Right lung (tissue), 5 donors: Measurements from ENCODE around the gene UBE2L6. TPM values are rescaled to one million over a fixed set of nuclear protein-coding genes. Genes with fewer than 3 reads are reported as not detected.
A peak's percentile ranks its signal among the peaks of the same experiment; 100 is the strongest.

Experiments
- DNase-seq, 2 donors: peaks; one replicate each; pipeline ENCODE4 v3.0.0-alpha.2; 2013
- polyA plus RNA-seq, 5 donors: library from polyadenylated mRNA; unstranded; fragments of 120-200 nt; gene quantifications; one replicate each; pipeline versions ENCODE4 v1.2.1 to v1.2.3, GENCODE V29; 2013; ENCODE audit warnings: inconsistent platforms in 1 of 5, low replicate concordance in 1 of 5; ENCODE audit not compliant: insufficient read length in 5 of 5, insufficient read depth in 1 of 5

The UBE2L6 gene
- polyA plus RNA-seq, 5 donors: 59.0 to 78.7 (median 60.9) TPM

DNA sequence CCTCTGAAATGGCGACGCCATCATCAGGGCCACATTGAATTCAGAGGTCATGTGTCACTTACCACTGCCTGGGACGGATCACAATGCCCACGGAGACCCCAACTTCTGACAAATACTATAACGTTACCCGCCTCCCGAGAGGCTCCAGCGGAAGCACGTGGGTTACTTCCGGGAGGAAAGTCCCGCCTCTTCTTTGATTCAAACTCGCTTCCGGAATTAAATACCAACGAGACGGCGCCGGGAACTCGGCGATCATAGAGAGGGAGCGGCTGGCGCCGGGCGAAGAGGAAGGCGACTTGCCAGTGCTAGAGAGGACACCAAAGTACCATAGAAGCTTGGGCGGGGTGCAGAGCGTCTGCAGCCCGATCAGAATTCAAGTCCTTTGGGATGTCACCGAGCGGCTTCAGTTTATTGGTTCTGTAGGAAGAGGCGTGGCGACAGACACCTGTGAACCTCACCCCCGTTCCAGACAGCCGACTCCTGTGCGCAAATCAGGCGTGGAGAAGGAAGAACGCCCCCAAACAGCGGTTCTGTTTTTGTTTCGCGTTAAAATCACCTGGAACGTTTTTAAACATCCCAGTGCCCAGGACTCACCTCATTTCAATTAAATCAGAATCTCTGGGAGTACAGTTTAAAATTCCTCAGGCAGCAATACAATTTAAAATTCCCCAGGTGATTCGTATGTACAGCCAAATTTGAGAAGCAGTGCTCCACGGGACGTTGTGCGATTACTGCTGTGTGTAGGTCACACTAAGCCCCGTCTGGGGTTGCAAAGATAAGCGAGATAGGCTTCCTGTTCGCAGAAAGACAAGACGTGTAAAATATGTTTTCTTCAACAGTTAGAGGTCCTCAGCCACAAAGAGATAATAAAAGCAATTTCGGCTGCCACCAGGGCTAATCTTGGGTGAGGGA is 36.6 kb downstream of the UBE2L6 start, which contains the start of gene TIMM10:
TSS of gene TIMM10 (minus strand) at position 159 of the 912 bp plus-strand sequence. CDS start 565 bp downstream, outside the sequence.
- DNase-seq: peak; percentile 93 to 96

DNA sequence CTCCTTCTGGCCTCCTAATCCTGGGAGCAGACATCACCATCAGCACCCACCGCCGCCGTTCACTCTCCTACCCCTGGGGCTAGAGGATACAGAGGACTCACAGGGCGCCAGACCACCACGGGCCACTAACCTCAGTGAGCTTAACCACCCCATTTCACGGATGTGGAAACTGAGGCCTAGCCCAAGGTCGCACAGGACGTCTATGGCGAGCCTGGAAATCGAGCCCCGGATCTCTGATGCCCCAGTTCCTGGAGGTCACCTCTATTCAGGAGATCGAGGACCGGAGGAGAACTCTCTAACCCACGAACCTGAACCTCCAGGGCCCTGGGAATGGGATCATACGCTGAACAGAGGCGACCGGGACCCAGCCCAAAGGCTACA is 37.3 kb downstream of the UBE2L6 start:
- no peak for DNase-seq

DNA sequence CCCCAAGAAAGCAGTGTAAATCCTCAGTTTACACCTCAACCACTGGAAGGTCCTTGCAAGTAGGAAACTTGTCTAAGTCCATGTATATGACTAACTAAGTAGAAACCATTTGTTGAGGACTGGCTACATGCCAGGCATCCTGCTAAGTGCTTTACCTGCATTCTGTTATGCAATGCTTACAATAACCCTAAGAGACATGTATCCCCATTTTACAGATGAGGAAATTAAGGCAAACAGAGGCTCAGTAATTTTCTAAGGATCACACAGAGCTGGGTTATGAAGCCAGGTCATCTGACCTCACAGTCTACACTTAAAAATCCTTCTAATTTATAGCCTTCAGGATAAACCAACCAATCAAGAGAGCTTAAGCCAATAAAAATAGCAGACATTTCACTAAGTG is 38.5 kb downstream of the UBE2L6 start:
- DNase-seq: no peak

DNA sequence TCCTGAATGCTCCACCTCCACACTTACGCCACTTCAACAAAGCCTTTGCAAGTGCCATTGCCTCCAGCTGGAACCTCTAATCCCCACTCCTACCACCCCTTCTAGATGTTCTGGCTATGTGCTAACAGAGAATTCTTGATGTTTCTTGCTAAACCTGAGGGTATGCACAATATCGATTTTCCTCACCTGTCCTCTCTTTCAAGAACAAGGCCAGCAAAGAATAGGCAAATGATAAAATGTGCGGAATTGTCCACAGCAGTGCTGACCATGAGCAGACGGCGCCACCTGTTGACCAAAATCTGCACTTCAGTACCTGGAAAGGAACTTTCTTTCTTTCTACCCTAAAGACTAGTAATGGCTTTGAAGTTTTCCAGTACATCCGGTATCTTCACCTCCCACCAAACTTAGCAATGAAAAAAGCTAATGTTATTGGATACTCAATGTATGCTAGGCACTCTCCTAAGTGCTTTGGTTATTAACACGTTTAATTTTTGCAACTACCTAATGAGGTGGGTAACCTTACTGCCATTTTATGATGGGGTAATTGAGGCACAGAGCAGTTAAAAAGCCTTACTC is 40.3 kb downstream of the UBE2L6 start:
- peak; percentile 49 to 64 for DNase-seq

DNA sequence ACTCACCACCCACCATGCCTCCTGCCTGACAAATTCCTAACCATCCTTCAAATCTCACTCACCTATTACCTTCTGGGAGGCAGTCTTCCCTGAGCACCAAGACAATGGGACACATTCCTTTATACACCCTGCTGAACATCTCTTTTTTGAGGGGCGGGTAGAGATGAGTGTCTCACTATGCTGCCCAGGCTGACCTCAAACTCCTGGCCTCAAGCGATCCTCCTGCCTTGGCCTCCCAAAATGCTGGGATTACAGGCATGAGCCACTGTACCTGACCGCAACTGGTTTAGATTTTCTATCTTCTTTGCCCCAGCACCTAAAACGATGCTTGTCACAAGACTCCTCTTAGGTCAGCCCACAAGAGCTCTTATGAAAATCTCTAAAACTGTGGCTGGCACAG is 44.1 kb downstream of the UBE2L6 start:
- no peak for DNase-seq

DNA sequence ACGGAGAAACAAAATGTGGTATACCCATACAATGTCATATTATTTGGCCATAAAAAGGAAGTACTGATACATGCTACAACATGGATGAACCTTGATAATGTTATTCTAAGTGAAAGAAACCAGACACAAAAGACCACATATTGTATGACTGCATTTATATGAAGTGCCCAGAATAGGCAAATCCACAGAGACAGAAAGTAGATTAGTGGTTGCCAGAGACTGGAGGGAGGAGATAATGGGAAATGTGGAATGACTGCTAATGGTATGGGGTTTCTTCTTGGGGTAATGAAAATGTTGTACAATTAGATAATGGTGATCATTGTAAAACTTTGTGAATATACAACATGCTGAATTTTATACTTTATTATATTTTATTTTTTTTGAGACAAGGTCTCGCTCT is 46.4 kb downstream of the UBE2L6 start:
- DNase-seq: no peak

DNA sequence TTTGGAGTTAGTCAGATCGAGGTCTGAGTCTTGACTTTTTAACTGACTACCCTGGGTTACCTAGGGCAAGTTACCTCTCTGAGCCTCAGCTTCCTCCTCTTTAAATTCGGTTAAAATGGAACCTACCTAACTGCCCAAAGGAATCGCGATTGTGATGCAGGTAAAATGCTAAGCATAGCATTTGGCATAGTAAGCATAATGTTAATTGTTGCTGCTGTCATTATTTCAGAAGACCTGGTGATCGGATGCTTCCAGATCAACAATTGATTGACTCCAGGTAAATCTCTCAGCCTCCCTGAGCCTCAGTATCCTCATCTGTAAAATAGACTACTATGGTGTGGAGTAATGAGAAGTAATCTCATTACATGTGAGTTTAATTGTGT is 51.4 kb downstream of the UBE2L6 start:
- no peak for DNase-seq

DNA sequence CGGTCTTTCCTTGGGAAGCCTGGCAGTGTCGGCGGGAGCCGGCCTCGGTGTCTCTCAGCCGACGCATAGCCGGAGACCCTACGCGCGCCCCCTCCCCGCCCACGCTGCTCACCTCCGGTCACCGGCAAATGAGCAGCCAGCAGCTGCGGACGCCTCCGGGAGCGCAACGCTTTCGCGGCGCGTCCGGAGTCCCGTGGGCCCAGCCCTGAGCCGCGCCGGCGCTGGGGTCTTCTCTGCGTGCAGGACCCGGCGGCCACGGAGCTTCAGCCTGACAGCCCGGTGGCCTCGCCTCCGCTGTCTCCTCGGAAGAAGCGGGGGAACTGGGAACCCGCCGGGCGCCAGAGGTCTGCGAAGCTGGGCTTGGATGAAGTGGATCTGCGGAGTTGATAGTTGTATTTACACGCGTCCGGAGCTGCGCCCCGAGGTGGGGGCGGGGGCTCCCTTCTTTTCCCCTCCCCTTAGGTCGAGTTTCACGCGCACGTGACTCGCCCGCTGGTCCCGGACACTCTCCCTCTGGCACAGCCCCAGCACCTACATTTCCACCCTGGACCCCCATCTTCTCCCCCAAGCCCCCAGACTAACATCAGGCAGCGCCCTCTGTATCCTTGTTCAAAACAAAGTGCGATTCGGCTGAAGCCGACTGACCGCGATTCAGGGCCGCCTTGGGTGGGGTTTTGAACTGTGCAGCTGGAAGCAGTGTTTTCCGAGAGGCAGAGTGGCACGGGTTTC is 52.0 kb downstream of the UBE2L6 start, which contains the start of gene SLC43A1:
TSS of gene SLC43A1 (minus strand) at position 371 of the 729 bp plus-strand sequence. CDS start 1,591 bp downstream, outside the sequence.
- peak; percentile 58 to 65 for DNase-seq

DNA sequence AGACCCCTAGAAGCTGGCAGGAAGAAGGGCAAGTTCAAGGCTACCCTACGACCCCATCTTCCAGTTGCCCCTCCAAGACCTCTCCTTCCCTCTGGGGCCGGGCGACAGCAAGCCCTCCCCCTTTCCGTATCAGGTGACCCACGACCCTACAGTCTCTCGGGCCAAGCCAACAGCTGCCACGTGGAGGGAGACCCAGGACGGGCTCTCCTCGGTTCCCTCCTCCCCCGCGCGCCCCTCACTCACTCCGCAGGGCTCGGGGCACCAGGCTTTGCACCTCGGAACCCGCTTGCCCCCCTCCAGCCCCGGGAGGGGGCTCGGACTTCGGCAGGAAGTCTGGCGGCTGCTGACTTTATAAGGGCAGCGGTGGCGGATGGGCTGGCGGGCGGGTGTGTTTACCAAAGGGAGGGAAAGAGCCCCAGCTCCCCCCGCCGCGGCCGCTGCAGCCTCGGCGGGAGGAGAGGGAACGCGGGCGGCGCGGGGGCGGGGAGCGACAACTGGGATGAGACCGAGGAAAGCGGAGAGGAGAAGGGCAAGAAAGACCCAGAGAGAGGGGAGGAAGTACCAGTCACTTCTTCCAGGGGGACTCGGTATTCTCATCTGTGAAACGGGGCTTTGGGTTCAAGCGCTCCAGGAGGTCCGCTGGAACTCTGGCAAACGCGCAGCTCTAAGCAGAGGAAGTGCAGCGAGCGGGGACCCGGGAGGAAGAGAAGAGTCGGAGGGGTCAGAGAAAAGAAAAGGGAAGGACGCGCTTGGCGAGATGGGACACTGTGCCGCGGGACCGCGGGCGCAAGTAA is 52.7 kb downstream of the UBE2L6 start:
- peak in 1 of 2 donors; percentile 34 for DNase-seq

DNA sequence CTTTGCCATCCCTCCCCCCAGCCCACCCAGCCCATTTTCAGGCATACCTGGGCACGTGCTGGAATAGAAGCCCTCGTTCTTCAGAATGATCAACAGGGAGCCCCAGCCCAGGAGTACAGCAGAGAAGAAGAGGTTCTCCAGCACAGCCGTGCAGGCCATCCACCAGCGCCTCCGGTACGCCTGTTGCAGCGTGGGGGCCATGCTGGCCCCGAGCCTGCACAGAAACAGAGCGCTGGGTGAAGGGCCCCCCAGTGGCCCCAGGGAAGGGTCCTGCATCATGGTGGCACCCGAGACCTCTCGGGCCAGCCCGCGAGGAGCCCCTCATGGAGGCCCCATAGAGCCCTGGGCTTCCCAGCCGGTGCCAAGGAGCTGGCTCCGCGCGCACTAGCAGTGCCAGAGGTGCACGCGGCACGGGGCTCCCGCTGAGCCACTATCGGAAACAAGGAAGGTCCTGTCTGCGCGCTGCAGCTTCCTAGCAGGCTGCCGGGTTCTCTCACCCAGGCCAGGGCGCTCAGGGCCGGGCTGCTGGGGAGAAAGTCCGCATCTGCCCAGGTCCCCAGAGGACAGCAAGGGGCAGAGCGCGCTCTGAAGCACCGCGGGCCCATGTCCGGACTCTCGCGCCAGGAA is 53.4 kb downstream of the UBE2L6 start:
- DNase-seq: no peak

DNA sequence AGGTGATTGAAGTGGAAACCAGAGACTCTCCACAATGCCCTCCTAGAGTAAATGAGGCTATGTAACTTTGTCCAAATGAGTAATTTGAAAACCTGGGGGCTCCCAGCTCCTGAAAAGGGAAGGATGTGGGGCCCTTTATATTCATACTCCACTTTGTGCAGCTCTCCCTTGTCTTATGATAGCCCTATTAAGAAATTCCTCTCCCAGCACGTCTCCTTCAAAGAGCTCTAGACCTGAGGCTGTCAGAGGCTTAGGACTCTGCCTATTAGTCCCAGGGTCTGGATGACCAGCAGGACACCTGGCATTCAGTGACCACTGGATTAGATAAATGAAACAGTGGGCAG is 54.0 kb downstream of the UBE2L6 start:
- no peak for DNase-seq

DNA sequence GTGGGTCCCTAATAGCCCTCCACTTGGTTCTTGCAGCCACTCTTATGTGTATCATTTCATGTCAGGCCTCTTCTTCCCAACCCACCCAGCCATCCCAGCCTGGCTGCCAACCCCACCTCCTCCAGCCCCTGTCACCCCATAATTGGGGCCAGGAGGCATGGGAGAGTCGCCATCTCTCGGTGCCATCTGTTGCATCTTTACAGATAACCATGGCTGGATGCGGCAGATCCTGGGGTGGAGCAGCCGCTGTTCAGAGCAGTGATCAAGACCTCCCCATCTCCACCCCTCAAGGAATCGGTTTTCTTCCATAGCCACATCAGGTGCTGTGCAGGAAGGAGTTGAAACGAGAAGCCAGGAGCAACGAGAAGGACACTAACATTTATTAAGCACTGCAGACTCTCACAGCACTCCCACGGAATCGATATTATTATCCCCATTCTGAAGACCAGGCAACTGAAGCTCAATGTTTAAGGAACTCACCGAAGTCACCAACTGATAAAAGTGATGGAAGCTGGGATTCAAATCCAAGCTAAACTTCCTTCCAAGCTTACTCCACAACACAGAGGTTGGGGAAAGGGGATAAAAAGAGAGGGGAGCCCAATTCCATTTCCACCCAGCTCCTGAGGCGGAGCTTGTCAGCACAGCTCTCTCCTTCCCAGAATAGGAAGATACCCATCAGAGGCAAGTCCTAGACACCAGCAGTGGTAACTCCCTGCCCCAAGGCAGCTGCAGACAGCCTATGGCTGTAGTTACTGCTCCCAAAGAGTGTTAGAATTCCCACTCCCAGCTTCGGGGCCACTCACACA is 54.6 kb downstream of the UBE2L6 start:
- no peak for DNase-seq

DNA sequence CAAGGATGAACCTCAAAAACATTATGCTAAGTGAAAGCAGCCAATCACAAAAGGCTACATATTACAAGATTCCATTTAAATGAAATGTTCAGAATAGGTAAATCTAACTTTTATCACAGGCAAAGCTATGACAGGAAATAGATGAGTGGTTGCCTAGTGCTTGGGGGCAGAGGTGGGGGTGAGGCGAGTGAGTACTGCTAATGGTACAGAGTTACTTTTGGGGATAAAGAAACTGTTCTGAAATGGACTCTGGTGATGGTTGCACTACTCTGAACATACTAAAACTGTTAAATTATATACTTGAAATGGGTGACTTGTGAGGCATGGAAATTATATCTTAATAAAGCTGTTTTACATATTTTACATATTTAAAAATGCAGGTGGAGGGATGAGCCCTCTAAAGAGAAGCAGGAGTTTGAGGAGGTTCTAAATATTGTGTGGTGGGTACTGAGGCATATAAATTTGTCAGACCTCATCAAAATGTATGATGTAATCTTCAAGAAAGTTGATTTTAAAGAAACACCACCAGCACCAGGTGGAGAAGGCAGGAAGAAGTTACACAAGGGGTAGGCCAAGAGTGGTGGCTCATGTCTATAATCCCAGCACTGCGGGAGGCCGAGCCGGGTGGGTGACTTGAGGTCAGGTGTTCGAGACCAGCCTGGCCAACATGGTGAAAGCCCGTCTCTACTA is 55.6 kb downstream of the UBE2L6 start:
- no peak for DNase-seq

DNA sequence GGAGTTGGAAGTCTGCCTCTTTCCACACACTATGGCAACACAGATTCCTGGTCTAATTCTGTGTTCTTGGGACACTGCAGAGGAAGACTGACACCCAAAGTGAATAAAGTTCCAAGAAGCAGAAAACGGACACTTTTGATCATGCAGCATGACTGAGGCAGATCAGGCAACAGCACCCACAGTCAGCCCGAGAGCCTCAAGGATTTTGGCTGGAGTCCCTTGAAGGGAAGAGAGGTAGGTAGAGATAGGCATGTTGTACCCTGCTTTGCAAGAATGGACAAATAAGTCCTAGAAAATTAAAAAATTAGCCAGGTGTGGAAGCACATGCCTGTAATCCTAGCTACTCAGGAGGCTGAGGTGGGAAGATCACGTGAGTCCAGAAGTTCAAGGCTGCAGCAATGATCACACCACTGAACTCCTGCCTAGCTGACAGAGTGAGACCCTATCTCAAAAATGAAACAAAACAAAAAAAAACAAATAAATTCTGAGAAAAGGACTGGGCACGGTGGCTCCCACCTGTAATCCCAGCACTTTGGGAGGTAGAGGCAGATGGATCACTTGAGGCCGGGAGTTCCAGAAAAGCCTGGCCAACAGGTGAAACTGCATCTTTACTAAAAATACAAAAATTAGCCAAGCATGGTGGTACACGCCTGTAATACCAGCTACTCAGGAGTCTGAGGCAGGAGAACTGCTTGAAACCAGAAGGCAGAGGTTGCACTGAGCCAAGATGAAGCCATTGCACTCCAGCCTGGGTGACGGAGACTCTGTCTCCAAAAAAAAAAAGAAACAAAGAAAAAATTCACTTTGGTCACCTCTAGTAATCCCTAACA is 58.9 kb downstream of the UBE2L6 start:
- DNase-seq: no peak

DNA sequence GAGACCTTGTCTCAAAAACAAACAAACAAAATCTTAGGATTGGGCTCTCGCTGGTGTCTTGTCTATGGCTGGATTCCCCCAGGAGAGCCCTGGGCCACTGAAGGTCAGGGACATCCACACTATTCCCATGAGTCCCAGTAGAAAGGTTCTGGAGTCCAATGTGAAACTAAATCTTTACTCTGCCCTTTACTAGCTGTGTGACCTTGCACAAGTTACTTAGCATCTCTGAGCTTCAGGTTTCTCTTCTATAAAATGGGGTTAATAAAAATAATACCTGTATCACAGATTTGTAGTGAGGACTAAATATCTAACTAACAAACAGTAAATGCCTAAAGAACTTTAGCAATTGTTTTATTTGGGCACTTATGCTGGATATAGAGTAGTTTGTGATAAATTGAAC is 61.0 kb downstream of the UBE2L6 start:
- DNase-seq: no peak

DNA sequence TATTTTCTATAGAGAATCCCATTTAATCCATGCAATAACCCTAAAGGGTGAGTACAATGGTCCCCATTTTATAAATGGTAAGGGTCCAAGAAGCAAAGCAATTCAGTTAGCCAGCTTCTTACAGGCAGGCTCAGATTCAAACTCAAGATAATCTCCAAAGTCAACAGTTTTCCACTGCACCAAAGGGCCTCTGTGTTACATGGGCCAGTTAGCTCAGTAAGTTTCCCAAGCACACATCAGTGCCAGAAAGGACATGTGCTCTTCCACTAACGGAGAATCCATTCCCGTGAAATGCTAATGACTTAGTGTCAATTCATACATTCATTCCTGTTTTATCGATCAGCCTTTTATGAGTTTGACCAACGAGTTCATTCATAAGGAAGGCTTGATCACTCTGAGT is 63.0 kb downstream of the UBE2L6 start:
- no peak for DNase-seq

DNA sequence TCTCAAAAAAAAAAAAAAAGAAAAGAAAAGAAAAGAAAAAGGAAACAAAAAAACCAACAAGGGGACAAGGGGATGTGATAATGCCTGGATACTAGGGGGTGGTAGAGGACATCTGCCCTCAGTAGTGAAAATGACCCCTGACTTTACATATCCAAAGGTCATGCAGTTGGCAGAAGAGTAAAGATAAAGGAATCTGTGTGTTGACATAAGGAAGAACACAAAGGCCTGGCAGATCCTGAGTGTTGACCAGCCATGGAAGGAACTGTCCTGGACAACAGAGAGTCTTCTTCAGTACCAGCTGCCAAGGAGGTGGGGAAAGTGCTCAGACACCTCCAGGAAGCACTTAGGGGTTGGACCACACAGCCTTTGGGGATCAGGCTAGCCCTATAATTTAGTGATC is 64.6 kb downstream of the UBE2L6 start:
- no peak for DNase-seq

DNA sequence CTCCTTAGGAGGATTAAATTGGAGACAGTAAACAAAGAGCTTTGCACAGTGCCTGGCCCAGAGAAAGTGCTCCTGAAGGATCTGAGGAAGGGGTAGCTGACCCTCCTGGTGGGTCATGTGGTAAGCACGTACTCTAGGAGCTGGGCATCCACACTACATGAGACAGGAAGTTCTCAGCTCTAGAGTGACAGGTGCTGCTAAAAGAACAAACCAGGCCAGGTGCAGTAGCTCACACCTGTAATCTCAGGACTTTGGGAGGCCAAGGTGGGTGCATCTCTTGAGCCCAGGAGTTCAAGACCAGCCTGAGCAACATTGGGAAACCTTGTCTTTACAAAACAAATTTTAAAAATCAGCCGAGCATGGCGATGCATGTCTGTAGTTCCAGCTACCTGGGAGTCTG is 65.1 kb downstream of the UBE2L6 start:
- no peak for DNase-seq

DNA sequence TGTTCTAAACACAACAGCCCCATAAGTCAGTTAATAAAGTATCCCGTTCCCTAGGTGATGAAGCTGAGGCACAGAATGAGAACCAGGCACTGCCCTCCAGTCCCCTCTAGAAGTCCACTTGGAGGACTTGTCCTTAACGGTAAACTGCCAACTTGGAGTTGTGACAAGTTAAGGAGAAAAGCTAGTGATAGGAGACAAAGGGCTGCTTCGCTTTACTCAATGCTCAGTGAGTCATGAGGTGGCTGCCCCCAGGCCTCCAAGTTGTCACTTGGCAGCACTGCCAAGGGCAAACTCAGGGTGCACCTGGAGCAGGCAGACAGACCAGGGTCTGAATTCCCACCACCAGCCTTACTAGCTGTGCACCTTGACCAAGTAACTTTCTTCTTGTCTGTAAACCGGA is 65.5 kb downstream of the UBE2L6 start:
- DNase-seq: no peak
